Measurements from ENCODE around the gene IST1. TPM values are rescaled to one million over a fixed set of nuclear protein-coding genes. Genes with fewer than 3 reads are reported as not detected.
A peak's percentile ranks its signal among the peaks of the same experiment; 100 is the strongest.

Gene IST1
- total and polyA plus RNA-seq, 2 experiments from 2014 or later, result 102 to 175 TPM

DNA sequence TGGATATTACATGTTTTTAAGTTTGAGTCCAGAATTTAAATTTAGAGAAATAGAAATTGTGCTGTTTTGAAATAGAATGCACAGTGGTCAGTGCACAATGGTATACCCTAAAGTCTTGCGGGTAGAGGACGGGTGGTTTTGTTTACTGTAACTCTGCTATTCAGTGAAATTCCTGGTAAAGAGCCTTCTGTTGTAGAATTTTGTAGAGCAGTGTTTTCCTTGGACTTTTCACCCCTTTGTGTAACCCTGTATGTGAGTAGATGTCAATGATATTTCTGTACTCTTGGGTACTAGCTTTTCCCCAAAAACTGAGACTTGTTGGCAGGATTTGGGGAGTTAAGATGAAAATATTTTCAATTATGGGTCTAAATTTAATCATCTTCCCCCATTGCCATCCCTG is 19.5 kb downstream of the IST1 start:
- no peaks in the 10 kb centered on the region for H3K9me2 ChIP-seq (ENCODE audit: insufficient read depth)
- WGBS, 2 experiments (ENCODE audit: low coverage in 1 of 2, low lambda C conversion rate in 2 of 2, missing lambda C conversion rate in 2 of 2), result 81 to 88% methylated on average over 2 of the region's 2 CpGs
- no peak overlapping the region for H3K9ac ChIP-seq
- no peak overlapping the region for H3K4me2 ChIP-seq (ENCODE audit: unreplicated experiment)
- H3K27ac ChIP-seq, result no peak overlapping the region
- H3K27me3 ChIP-seq (replicated peaks; ENCODE audit: insufficient read depth), result no peaks in the 10 kb centered on the region
- H3K79me2 ChIP-seq (ENCODE audit: insufficient read depth), result peaks cover 100% of the 10 kb centered on the region
- peaks cover 31% of the 10 kb centered on the region for H3F3A ChIP-seq (ENCODE audit: insufficient read depth)
- in situ Hi-C loops (cut with MboI), result no loop called here
- H3K36me3 ChIP-seq (ENCODE audit: low read depth), result peaks cover 38% of the 10 kb centered on the region
- H3K4me1 ChIP-seq (ENCODE audit: insufficient read depth), result peaks cover 15% of the 10 kb centered on the region
- peaks cover 65% of the 10 kb centered on the region for H4K20me1 ChIP-seq (ENCODE audit: insufficient read depth)
- no peak overlapping the region for H3K4me3 ChIP-seq
- H2AFZ ChIP-seq, result no peak overlapping the region
- TF ChIP-seq EZH2 (IDR thresholded peaks at IDR 0.05; ENCODE audit: insufficient read depth, poor library complexity, severe bottlenecking) (no peak), EZH2phosphoT487 (IDR thresholded peaks at IDR 0.05; ENCODE audit: insufficient read depth, low read depth) (no peak)
- DNase-seq, result no peak
- H3K9me3 ChIP-seq (ENCODE audit: low read depth), result no peaks in the 10 kb centered on the region

DNA sequence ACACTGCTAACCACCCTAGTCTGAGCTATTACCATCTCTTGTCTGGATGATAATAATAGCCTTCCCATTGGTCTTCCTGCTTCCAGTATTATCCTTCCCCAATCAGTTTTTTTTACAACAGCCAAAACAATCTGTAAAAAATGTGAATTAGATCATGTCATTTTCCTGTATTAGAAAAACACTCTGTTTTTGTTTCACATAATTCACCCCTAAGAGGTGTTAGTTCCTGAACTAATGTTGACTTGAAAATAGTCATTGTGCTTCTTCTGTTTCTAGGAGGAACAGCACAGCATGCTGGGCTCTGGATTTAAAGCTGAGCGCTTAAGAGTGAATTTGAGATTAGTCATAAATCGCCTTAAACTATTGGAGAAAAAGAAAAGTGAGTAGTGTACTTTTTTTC is 20.0 kb downstream of the IST1 start:
- Histone ChIP-seq H3K9me2 (ENCODE audit: insufficient read depth) (no peaks in the 10 kb centered on the region), H3K79me2 (ENCODE audit: insufficient read depth) (peaks cover 100% of the 10 kb centered on the region), H3K9ac (no peak overlapping the region), H3K27me3 (replicated peaks; ENCODE audit: insufficient read depth) (no peaks in the 10 kb centered on the region), H2AFZ (no peak overlapping the region), H3K36me3 (ENCODE audit: low read depth) (peaks cover 44% of the 10 kb centered on the region), H3K4me3 (no peak overlapping the region), H3K4me2 (ENCODE audit: unreplicated experiment) (no peak overlapping the region), H3K4me1 (ENCODE audit: insufficient read depth) (peaks cover 15% of the 10 kb centered on the region), H3K27ac (no peak overlapping the region), H3K9me3 (ENCODE audit: low read depth) (no peaks in the 10 kb centered on the region), H3F3A (ENCODE audit: insufficient read depth) (peaks cover 32% of the 10 kb centered on the region), H4K20me1 (ENCODE audit: insufficient read depth) (peaks cover 59% of the 10 kb centered on the region)
- DNase-seq, result no peak
- WGBS, 2 experiments (ENCODE audit: low coverage in 1 of 2, low lambda C conversion rate in 2 of 2, missing lambda C conversion rate in 2 of 2), result 97 to 98% methylated on average over 2 of the region's 2 CpGs
- TF ChIP-seq EZH2 (IDR thresholded peaks at IDR 0.05; ENCODE audit: insufficient read depth, poor library complexity, severe bottlenecking), result no peak
- TF ChIP-seq EZH2phosphoT487 (IDR thresholded peaks at IDR 0.05; ENCODE audit: insufficient read depth, low read depth), result no peak
- in situ Hi-C loops (cut with MboI), result no loop called here

DNA sequence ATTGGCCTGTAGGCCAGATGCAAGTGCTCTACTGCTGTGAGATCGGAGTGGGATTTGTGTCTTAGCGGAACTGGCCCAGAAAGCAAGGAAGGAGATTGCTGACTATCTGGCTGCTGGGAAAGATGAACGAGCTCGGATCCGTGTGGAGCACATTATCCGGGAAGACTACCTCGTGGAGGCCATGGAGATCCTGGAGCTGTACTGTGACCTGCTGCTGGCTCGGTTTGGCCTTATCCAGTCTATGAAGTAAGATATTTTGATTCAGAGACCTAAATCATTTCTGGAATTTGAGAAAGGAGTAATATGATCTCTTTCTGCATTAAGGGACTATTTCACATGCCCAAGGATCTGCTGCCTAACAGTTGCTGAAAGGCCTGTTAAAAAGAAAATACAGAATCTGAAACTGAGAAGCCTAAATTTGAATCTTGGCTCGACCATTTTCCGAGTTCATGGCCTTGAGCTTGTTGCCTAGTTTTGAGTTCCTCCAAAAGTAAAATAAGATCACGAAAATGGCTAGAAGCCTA is 21.1 kb downstream of the IST1 start:
- Histone ChIP-seq H3K79me2 (ENCODE audit: insufficient read depth) (peaks cover 100% of the 10 kb centered on the region), H3F3A (ENCODE audit: insufficient read depth) (peaks cover 32% of the 10 kb centered on the region), H3K27me3 (replicated peaks; ENCODE audit: insufficient read depth) (no peaks in the 10 kb centered on the region), H3K4me1 (ENCODE audit: insufficient read depth) (peaks cover 15% of the 10 kb centered on the region), H3K9me2 (ENCODE audit: insufficient read depth) (no peaks in the 10 kb centered on the region), H3K4me2 (ENCODE audit: unreplicated experiment) (no peak overlapping the region), H2AFZ (no peak overlapping the region), H3K9ac (no peak overlapping the region), H3K36me3 (ENCODE audit: low read depth) (peaks cover 55% of the 10 kb centered on the region), H3K4me3 (no peak overlapping the region), H3K9me3 (ENCODE audit: low read depth) (no peaks in the 10 kb centered on the region), H4K20me1 (ENCODE audit: insufficient read depth) (peaks cover 55% of the 10 kb centered on the region), H3K27ac (no peak overlapping the region)
- in situ Hi-C loops (cut with MboI), result no loop called here
- 96 to 98% methylated on average over 11 of the region's 11 CpGs for WGBS, 2 experiments (ENCODE audit: low coverage in 1 of 2, low lambda C conversion rate in 2 of 2, missing lambda C conversion rate in 2 of 2)
- TF ChIP-seq EZH2phosphoT487 (IDR thresholded peaks at IDR 0.05; ENCODE audit: insufficient read depth, low read depth), result no peak
- TF ChIP-seq EZH2 (IDR thresholded peaks at IDR 0.05; ENCODE audit: insufficient read depth, poor library complexity, severe bottlenecking), result no peak
- no peak for DNase-seq

DNA sequence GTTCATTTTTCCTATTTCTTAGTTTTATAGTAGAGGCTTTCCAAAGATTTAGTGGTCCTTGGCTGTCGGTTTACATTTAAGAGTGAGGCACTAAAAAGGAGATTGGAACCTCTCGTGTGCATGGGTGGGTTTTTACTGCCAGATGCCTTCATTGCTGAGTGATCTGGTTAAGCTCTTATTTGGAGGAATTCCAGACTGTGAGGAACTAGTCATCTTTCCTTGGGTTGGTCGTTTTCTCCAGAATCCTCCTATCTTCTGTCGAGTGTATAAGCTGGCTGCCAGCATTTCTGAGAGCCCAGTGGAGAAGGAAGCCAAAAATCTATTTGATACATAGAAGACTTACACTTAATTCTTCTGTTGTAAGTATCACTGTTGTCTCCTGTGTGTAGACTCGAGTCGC is 22.6 kb downstream of the IST1 start:
- H3K27me3 ChIP-seq (replicated peaks; ENCODE audit: insufficient read depth), result no peaks in the 10 kb centered on the region
- 55 to 63% methylated on average over 6 of the region's 6 CpGs for WGBS, 2 experiments (ENCODE audit: low coverage in 1 of 2, low lambda C conversion rate in 2 of 2, missing lambda C conversion rate in 2 of 2)

More for the DNA sequence above, 22.6 kb downstream of the IST1 start:
- H3K4me3 ChIP-seq, result no peak overlapping the region
- peaks cover 28% of the 10 kb centered on the region for H3F3A ChIP-seq (ENCODE audit: insufficient read depth)
- no peaks in the 10 kb centered on the region for H3K9me2 ChIP-seq (ENCODE audit: insufficient read depth)
- peaks cover 100% of the 10 kb centered on the region for H3K79me2 ChIP-seq (ENCODE audit: insufficient read depth)
- 0 out of 2 replicates have a peak overlapping the region, but pooled peaks have one; percentile 10 for H3K9ac ChIP-seq
- H3K4me1 ChIP-seq (ENCODE audit: insufficient read depth), result peaks cover 15% of the 10 kb centered on the region
- DNase-seq, result peak; percentile 83
- H3K36me3 ChIP-seq (ENCODE audit: low read depth), result peaks cover 68% of the 10 kb centered on the region
- H4K20me1 ChIP-seq (ENCODE audit: insufficient read depth), result peaks cover 46% of the 10 kb centered on the region
- H3K27ac ChIP-seq, result peak overlapping the region; percentile 42
- no peak for TF ChIP-seq EZH2 (IDR thresholded peaks at IDR 0.05; ENCODE audit: insufficient read depth, poor library complexity, severe bottlenecking)
- no peak for TF ChIP-seq EZH2phosphoT487 (IDR thresholded peaks at IDR 0.05; ENCODE audit: insufficient read depth, low read depth)
- H2AFZ ChIP-seq, result no peak overlapping the region
- no peaks in the 10 kb centered on the region for H3K9me3 ChIP-seq (ENCODE audit: low read depth)
- no peak overlapping the region for H3K4me2 ChIP-seq (ENCODE audit: unreplicated experiment)
- in situ Hi-C loops (cut with MboI), result no loop called here
